Tongue (tissue), 2 donors: ENCODE results near the gene PPDPF. TPM values are rescaled to one million over a fixed set of nuclear protein-coding genes. Genes with fewer than 3 reads are reported as not detected.
"Not testable (repeated sequence)": the region's sequence is repeated elsewhere in the genome, so short reads cannot be mapped to it uniquely, and the experiment has no call there.

ENCODE experiments used
- DNase-seq: peaks from one replicate; pipeline ENCODE4 v3.0.0-alpha.2; 2015
- total RNA-seq: library from RNA; depleted of rRNA; stranded (reverse); fragments of >200 nt; gene quantifications from one replicate; pipeline ENCODE4 v1.2.3, GENCODE V29; 2014

The PPDPF gene
- total RNA-seq, result 35.2 TPM

- peak; percentile 95 for DNase-seq
Observed at GRCh38 chr20:63520504-63520933, at the start of gene PPDPF. Gene PPDPF, plus strand, starts transcription at chr20:63520765. Its CDS starts 544 bp downstream, at chr20:63521309.

- DNase-seq, result no peak
Observed at GRCh38 chr20:63471002-63471716, 49.4 kb upstream of the PPDPF start.

- no peak for DNase-seq
Observed at GRCh38 chr20:63471717-63471980, 48.9 kb upstream of the PPDPF start.

- no peak for DNase-seq
Observed at GRCh38 chr20:63471981-63472831, 48.4 kb upstream of the PPDPF start, which contains the start of gene KCNQ2. Gene KCNQ2, minus strand, starts transcription at chr20:63472655. Its CDS starts 192 bp downstream, at chr20:63472463.

- no peak for DNase-seq
Observed at GRCh38 chr20:63472862-63473390, 47.6 kb upstream of the PPDPF start.

- no peak for DNase-seq
Observed at GRCh38 chr20:63473555-63474449, 46.8 kb upstream of the PPDPF start.

GRCh38 chr20:63475209-63475608 is 45.4 kb upstream of the PPDPF start:
- peak; percentile 63 for DNase-seq

- DNase-seq, result no peak
Observed at GRCh38 chr20:63477061-63477616, 43.4 kb upstream of the PPDPF start.

GRCh38 chr20:63477944-63478343 is 42.6 kb upstream of the PPDPF start:
- no peak for DNase-seq

GRCh38 chr20:63478346-63479302 is 41.9 kb upstream of the PPDPF start:
- no peak for DNase-seq

GRCh38 chr20:63479695-63480419 is 40.7 kb upstream of the PPDPF start:
- not testable (repeated sequence) for DNase-seq

GRCh38 chr20:63481503-63481902 is 39.1 kb upstream of the PPDPF start:
- no peak for DNase-seq

GRCh38 chr20:63482021-63482587 is 38.5 kb upstream of the PPDPF start:
- DNase-seq, result no peak

GRCh38 chr20:63483834-63484233 is 36.7 kb upstream of the PPDPF start:
- DNase-seq, result no peak

- no peak for DNase-seq
Observed at GRCh38 chr20:63484236-63484635, 36.3 kb upstream of the PPDPF start.

GRCh38 chr20:63484651-63485403 is 35.7 kb upstream of the PPDPF start:
- no peak for DNase-seq

- no peak for DNase-seq
Observed at GRCh38 chr20:63486300-63486855, 34.2 kb upstream of the PPDPF start.

- DNase-seq, result no peak
Observed at GRCh38 chr20:63487116-63487764, 33.3 kb upstream of the PPDPF start.
